ENCODE measurements around the gene WDFY2. TPM values are rescaled to one million over a fixed set of nuclear protein-coding genes. Genes with fewer than 3 reads are reported as not detected.

WDFY2 gene
- total and polyA plus RNA-seq, 8 donors: 1.4 to 22.6 (median 10.4) TPM

GRCh38 chr13:51626749-51627148, 42.5 kb downstream of the WDFY2 start:
- WGBS, 5 donors: 49 to 81% (median 60%) methylated on average over 1 to 3 of the region's 3 CpGs
- no peak overlapping the region for H3K27ac ChIP-seq
- peak in 1 of 2 donors; percentile 79 for DNase-seq

DNA sequence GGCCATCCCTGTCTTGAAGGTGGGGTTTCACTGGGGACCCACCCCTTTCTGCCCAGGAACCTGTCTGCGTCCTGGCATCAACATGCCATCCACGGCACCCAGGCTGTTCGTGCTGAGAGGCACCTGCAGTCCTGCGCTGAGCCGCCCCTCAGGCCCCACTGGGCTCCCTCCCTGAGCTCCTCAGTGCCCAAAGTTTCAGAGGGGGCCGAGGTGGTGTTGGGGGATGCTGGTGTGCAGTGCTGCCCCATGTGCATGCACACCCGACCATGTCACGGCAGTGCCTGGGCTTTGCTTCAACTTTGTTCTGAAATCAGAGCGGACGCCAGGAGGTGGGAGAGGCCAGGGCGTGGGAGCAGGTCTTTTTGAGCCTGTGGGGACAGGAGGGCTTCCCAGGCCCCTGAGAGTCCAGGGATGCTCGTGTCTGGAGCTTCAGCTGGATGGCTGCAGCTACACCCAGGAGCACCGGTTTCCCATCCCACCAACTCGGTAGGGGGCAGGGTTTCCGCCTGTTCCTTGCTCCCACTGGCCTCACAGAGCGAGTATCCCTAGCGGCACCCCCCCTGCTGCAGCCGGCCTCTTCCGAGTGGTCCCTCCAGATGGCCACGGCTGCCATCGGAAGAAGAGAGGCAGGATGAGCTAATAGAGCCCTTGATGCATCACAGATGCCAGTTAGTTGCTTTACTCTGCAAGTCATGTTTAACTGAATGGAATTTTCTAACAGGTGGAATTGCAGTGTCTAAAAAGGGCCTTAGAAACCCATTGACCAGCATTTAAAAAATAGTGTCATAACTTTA, 44.0 kb downstream of the WDFY2 start:
- no peaks in the 10 kb centered on the region for H3K9me3 ChIP-seq
- intact Hi-C loops (cut with DNase I; ENCODE audit: low total_unique reads): no loop called here
- TF ChIP-seq EP300 (IDR thresholded peaks at IDR 0.05) (no peak), POLR2AphosphoS5 (IDR thresholded peaks at IDR 0.05) (no peak), POLR2A (IDR thresholded peaks at IDR 0.05) (no peak), CTCF (IDR thresholded peaks at IDR 0.05) (no peak)

More at GRCh38 chr13:51626749-51627148, 42.5 kb downstream of the WDFY2 start:
- TF ChIP-seq CTCF (IDR thresholded peaks at IDR 0.05) (no peak), EP300 (IDR thresholded peaks at IDR 0.05) (no peak), POLR2AphosphoS5 (IDR thresholded peaks at IDR 0.05) (peak in 1 of 3 donors; percentile 5), POLR2A (IDR thresholded peaks at IDR 0.05) (no peak)
- Histone ChIP-seq H3K27me3 (no peaks in the 10 kb centered on the region), H3K36me3 (no peaks in the 10 kb centered on the region), H3K4me3 (no peak overlapping the region), H3K4me1 (peaks cover 16 to 45% (median 32%) of the 10 kb centered on the region in 4 donors), H3K9me3 (no peaks in the 10 kb centered on the region)
- intact Hi-C loops (cut with DNase I; ENCODE audit: low total_unique reads): no loop called here

DNA sequence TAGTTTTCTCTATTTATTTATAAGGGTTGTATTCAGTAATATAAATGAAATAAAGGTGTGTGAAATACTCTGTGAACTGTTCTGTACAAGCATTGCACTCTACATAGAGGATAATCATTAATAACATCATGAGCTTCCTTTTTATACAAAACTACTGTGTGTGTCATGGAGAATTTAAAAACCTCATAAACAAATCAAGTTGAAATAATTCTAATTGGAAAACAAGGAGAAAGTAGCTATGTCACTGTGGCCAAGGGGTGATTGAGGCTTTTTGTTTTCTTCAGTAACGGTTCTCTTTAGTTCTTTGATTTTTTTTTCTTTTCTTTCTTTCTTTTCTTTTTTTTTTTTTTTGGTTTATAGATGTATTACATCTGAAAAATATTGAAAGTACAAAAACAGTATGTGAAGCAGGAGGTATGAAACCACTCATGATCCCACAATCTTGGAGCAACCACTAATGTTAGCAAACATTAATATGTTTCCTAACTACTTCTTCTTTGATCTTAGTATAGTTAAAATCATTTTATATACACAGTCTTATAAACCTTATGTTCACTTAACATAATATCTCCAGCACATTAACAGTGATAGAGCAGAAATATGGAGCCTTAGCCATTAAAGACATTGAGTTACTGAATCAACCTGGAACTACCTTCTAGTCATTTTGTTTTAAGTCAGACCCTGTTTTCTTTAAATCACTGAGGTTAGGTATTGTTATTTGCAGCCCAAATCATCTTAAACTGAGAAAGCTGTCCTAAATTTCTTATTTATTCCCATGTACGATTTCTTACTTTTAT, 45.4 kb downstream of the WDFY2 start:
- Histone ChIP-seq H3K4me3 (no peak overlapping the region), H3K36me3 (no peaks in the 10 kb centered on the region), H3K27me3 (no peaks in the 10 kb centered on the region), H3K4me1 (peaks cover 10 to 48% (median 35%) of the 10 kb centered on the region in 4 donors), H3K9me3 (no peaks in the 10 kb centered on the region), H3K27ac (no peak overlapping the region)
- TF ChIP-seq EP300 (IDR thresholded peaks at IDR 0.05) (no peak), POLR2AphosphoS5 (IDR thresholded peaks at IDR 0.05) (no peak), POLR2A (IDR thresholded peaks at IDR 0.05) (no peak), CTCF (IDR thresholded peaks at IDR 0.05) (no peak)
- intact Hi-C loops (cut with DNase I; ENCODE audit: low total_unique reads): no loop called here
- 70 to 86% (median 77%) methylated on average over 2 of the region's 2 CpGs for WGBS, 5 donors
- DNase-seq: no peak

More for the DNA sequence above, 44.0 kb downstream of the WDFY2 start:
- no peak overlapping the region for H3K27ac ChIP-seq
- peak in 1 of 2 donors; percentile 59 for DNase-seq
- peaks cover 16 to 51% (median 39%) of the 10 kb centered on the region in 4 donors for H3K4me1 ChIP-seq
- H3K4me3 ChIP-seq: no peak overlapping the region
- 88 to 94% (median 92%) methylated on average over 3 to 21 of the region's 21 CpGs for WGBS, 5 donors
- H3K36me3 ChIP-seq: no peaks in the 10 kb centered on the region
- no peaks in the 10 kb centered on the region for H3K27me3 ChIP-seq

GRCh38 chr13:51630288-51630615, 46.0 kb downstream of the WDFY2 start:
- H3K4me1 ChIP-seq: peaks cover 10 to 48% (median 34%) of the 10 kb centered on the region in 4 donors
- 87 to 97% (median 94%) methylated on average over 2 of the region's 2 CpGs for WGBS, 5 donors

More at GRCh38 chr13:51630288-51630615, 46.0 kb downstream of the WDFY2 start:
- Histone ChIP-seq H3K27ac (no peak overlapping the region), H3K4me3 (no peak overlapping the region), H3K27me3 (no peaks in the 10 kb centered on the region), H3K36me3 (no peaks in the 10 kb centered on the region), H3K9me3 (no peaks in the 10 kb centered on the region)
- TF ChIP-seq POLR2A (IDR thresholded peaks at IDR 0.05) (no peak), EP300 (IDR thresholded peaks at IDR 0.05) (no peak), POLR2AphosphoS5 (IDR thresholded peaks at IDR 0.05) (no peak), CTCF (IDR thresholded peaks at IDR 0.05) (no peak)
- intact Hi-C loops (cut with DNase I; ENCODE audit: low total_unique reads): no loop called here
- no peak for DNase-seq

Data from stomach (tissue), 9 donors.